ENCODE results near the gene ELMO3.
A peak's percentile ranks its signal among the peaks of the same experiment; 100 is the strongest.

The ELMO3 gene

DNA sequence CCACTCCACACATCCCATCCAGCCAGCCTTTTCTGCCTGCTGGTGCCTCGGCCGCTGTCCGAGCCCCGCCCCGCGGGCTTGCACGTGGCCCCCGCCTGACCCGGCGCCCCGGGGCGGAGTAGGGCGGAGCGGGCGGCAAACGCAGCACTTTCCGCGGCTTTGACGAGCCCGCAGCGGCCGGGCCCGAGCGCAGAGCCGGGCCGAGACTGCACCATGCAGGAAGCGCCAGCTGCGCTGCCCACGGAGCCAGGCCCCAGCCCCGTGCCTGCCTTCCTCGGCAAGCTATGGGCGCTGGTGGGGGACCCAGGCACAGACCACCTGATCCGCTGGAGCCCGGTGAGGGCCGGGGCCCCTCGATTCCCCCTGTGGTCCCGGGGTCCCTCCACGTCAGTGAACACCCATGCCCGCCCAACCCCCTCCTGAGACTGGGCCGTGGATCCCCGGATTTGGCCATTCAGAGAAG lies 34.3 kb upstream of the ELMO3 start, which contains the start of gene HSF4:
Gene HSF4 (plus strand): TSS at position 147 of the 463 bp plus-strand sequence. CDS start 67 bp downstream, at position 214.
- DNase-seq = no peak

DNA sequence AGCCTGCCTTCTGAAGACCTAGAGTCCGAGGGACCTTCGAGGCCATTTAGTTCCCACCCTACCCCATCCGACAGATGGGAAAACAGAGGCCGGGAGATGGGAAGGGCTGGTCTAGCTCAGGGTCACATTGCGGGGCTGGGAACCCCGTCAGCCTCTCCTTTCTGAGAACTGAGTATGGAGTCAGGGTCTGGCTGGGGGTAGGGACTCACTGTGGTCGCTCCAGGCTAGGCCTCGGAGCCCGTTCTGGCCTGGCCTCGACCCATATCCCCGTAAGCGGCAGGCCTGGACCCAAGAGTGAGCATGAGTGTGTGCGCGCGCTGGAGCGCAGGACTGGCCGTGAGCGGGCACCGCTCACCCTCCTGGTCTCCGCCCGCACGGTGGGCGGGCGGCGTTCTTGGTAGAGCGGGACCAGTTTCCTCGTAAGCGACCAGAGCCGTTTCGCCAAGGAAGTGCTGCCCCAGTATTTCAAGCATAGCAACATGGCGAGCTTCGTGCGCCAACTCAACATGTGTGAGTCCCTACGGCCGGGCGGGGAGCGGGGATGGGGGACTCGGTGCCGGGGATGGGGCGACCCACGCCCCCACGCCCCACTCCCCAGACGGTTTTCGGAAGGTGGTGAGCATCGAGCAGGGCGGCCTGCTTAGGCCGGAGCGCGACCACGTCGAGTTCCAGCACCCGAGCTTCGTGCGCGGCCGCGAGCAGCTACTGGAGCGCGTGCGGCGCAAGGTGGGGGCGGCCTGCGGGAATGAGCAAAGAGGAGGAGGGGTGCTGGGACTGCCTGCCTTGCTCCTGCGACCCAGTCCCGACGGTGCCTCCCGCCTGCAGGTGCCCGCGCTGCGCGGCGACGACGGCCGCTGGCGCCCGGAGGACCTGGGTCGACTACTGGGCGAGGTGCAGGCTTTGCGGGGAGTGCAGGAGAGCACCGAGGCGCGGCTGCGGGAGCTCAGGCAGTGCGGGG lies 33.5 kb upstream of the ELMO3 start:
- no peak for DNase-seq

DNA sequence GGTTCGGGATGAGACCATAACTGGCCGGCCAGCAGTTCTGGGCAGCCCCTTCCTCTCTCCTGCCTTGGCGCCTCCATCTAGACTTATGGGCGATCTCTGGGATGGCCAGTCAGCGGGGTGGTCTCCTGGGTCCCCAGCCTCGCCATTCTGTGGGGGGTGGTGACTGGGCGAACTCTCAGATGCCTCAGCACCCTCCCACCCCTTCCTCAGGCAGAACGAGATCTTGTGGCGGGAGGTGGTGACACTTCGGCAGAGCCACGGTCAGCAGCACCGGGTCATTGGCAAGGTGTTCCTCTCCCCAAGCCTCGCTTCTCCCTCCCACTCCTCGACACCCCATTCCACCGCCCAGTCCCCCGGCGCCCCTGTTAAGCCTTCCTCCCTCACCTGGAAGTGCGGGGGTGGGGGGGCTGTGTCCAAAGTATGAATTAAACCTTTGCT lies 32.8 kb upstream of the ELMO3 start:
- no peak for DNase-seq

DNA sequence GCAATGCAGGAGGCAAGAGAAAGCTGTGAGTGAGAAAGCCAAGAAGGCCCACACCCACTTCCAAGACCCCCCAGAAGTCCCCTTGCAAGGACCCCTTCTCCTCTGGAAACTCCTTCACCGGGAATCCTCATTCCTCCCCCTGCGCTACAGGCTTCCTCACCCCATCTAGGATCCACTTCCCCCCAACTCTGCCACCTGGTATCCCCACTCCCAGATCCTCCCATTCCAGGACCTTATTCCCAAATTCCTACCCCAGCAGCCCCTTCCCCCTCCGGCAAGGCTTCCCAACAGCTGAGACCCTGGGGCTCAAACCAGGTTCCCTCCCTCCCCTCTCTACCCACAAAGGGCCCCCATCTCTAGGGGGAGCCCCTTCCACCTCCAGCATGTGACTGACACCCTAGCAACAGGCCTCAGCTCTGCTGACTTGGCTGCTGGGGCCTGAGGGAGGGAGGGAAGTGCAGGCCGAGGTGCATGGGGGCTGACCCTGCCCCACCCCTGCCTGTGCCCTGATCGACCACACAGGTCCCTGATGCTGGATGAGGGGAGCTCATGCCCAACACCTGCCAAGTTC lies 32.2 kb upstream of the ELMO3 start:
- DNase-seq = no peak

DNA sequence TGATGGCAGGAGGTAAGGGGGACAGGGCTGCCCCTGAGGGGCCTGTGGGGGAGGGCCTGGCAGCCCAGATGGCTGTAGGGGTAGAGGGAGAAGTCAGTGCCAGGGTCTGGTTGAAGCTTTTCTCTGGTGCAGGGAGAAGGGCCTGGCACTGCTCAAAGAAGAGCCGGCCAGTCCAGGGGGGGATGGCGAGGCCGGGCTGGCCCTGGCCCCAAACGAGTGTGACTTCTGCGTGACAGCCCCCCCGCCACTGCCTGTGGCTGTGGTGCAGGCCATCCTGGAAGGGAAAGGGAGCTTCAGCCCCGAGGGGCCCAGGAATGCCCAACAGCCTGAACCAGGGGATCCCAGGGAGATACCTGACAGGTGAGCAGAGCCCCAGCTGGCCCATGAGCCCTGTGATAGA lies 31.3 kb upstream of the ELMO3 start:
- no peak for DNase-seq

DNA sequence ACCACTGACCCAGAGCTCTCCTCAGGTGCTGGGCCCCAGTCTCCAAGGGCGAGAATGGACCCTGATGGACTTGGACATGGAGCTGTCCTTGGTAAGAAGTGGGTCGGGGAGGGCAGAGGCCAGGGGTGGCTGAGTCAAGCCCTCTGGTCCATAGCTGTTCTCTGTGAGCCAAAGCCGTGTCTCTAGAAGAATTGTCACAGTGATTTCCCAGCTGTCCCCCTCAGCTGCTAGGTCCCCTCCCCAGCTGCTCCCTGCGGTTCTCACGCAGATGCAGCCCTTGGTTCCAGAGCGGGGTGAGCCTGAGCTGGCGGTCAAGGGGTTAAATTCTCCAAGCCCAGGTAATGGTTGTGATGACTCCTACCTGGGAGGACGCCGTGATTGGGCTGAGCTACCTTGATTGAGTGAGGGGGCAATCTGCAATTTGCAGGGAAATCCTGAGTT lies 29.9 kb upstream of the ELMO3 start:
- DNase-seq = no peak

DNA sequence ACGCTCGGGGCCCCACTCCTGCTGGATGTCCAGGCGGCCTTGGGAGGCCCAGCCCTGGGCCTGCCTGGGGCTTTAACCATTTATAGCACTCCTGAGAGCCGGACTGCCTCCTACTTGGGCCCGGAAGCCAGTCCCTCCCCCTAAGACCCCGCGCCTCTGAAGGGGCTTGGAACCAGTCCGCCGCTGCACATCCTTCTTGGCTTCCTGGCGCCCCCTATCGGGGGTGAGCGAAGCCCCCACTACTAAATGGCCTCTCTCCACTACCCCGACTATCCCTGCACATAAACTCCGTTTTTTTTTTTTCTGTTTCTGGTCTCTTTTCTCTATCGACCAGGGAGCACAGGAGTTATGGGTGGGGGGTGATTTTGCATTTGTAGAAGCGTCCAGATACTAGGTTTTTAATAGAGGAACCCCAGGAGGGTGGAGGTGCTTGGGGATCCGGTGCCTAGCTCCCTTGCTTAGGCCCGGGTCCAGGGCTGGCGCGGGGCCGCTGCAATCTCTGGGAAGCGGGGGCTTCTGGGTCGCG lies 29.2 kb upstream of the ELMO3 start:
- no peak for DNase-seq

DNA sequence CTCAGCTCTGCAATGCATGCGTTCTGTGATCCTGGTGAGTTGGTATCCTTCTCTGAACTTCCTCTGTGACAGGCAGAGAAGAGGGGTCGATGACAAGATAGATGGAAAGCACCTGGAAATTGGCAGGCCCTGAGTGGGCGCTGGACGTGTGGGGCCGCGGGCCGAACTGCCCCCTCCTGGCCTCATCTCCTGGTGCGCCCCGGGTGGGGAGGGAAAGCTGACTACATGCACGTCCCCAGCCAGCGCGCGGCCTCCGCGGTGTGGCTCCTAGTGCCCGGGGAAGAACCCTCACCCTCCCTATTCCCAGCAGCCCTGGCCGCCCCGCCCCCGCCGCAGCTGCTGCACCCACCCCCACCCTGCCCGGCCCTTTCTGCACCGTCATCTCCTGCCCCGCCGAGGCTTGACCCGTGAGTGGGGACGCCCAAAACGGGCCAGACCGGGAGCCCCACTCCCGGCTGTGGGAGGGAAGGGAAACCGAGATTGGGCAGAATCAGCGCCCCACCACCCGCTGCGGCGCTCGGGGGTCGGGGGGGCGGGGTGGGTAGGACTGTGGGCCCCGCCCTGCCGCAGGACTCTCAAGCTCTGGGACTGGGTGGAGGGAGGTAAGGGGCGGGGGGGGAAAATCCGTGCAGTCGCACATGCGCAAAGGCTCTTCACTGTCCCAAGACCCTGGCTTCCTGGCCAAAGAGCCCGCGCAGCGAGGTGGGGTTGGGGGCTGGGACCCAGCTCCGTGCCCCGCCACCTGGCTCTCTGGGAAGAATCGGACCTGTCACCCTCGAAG lies 28.6 kb upstream of the ELMO3 start, which contains the start of gene NOL3:
Gene NOL3 (plus strand): TSS at position 371 of the 781 bp plus-strand sequence.
- DNase-seq = no peak

DNA sequence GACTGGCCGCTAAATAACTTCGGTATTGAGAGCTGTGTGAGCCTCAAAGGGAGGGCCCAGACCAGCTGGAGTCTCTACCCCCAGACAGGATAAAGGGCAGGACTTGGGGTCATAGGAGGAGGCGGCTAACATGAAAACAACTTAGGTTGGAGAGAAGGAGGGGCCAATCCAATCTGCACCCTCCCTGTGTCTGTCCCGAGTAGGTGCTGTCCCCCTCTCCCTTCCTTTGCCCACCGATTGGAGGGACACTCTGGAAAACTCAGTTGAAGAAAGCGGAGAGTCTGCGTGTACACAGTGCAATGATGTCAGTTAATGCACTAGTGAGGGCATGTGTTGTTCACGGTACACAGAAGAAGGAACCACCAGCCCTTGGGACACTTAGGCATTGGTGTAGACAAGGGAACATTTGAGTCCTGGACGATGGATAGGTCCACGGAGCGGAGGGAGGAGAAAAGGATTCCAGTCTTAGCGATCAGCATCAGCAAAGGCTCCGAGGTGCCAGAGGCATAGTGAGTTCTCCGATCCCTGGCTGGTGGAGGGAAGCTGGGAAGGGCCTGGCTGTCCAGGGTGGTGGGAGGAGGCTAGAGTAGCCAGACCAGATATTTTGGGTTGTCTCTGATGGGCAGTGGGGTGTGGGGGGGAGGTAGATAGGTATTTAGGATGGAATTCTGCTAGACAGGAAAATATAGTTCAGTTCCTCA lies 27.8 kb upstream of the ELMO3 start:
- DNase-seq = no peak

DNA sequence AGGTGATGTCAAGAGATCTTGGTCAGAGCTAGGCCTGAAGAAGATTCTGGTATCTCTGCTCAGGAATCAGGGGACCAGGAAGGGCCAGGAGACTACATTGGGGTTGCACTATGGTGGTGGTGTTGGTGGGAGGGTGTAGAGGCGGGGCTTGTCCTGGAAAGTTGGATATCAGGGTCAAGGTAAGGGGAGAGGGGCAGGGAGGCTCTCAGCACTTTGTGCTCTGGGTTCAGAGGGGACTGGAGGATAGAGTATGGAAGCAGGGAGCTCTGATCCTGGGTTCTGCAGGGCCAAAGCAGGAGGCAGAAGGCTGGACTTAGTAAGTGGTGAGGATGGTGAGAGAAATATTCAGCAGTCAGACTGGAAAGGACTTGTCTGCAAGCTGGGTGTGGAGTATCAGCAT lies 25.6 kb upstream of the ELMO3 start:
- no peak for DNase-seq

DNA sequence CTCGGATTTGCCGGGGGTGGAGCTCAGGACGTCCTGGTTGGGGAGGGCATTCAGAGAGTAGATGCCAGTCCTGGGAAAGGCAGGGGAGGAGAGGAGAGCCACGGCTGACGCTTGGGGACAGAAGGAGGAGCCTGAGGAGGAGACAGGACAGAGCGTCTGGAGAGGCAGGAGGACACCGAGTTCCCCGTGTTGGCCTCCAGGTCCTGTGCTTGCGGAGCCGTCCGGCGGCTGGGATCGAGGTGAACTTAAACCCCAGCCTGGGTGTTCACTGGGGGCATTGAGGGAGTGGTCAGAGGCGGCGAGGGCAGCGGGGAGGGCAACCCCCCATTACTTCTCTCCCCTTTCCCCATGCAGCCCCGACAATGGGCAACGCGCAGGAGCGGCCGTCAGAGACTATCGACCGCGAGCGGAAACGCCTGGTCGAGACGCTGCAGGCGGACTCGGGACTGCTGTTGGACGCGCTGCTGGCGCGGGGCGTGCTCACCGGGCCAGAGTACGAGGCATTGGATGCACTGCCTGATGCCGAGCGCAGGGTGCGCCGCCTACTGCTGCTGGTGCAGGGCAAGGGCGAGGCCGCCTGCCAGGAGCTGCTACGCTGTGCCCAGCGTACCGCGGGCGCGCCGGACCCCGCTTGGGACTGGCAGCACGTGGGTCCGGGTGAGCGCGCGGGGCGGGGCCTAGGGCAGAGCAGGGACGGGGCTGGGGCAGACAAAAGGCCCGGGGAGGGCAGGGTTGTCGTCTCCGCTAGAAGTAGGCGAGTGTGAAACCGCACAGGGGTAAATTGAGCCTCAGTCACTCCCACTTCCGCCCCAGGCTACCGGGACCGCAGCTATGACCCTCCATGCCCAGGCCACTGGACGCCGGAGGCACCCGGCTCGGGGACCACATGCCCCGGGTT lies 24.9 kb upstream of the ELMO3 start:
- DNase-seq = peak; percentile 63

DNA sequence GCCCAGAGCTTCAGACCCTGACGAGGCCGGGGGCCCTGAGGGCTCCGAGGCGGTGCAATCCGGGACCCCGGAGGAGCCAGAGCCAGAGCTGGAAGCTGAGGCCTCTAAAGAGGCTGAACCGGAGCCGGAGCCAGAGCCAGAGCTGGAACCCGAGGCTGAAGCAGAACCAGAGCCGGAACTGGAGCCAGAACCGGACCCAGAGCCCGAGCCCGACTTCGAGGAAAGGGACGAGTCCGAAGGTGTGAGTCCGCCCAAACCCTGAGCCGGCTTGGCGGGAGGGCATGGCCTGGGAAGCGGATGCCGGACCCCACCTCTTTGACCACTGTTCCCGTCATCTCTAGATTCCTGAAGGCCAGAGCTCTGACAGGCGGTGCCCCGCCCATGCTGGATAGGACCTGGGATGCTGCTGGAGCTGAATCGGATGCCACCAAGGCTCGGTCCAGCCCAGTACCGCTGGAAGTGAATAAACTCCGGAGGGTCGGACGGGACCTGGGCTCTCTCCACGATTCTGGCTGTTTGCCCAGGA lies 24.2 kb upstream of the ELMO3 start:
- no peak for DNase-seq

DNA sequence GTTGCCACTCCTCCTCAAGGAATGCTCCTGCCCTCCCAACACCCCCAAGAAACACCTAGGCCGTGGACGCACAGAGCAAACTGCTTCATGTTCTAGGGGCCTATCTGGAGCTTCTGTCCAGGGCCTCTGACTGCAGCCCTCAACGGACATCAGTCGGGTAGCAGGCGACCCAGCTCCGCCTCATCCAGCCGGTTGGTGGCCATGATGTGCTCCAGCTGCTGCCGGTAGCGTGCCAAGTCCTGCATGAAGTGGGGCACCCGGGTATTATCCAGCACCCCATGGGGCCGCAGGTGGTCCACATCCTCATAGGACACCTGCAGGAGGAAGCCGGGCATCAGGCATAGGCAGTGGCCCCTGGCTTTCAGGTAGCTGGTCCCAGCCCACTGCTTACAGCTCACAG lies 22.3 kb upstream of the ELMO3 start:
- DNase-seq = no peak

DNA sequence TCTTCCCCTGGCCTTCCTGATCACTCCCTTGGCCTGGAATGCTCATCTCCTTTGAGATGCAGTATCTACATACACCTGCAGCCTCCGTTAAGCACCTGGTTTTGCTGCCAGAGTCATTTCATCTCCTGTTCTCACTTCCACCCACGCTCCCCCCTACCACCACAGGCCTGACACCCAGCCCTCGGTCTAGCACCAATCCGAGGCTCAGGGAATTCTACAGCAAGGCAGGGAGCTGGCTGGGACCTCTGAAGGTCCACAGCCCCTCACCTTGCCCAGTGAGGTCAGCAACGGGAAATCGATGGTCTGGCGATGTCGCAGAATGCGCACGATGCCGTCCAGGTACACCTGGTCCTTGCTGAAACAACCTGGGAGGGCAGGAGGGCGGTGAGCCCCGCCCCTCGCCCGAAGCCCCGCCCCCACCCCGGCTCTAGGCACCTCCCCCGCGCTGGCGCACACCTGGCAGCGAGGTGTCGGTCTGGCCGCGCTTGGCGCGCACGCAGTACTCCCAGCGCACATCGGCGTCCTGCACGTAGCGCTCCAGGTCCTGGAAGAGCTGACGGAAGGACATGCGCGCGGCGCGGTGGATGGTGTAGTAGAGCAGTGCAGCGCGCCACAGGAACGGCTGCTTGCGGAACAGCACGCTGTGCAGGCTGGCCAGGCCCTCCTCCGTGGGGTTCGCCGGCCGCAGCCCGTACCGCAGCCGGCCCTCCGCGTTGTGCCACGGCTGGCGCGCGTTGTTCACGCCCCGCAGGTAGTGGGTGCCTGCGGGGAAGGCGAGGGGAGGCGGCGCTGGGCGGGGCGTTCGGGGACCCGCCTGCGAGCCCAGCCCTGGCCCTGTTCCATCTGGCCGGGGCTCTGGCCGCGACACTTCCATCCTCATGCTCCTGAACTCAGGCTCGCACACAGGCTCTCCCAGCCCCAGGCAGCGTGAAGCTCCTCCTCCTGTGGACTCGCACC lies 20.9 kb upstream of the ELMO3 start:
- peak; percentile 57 for DNase-seq

DNA sequence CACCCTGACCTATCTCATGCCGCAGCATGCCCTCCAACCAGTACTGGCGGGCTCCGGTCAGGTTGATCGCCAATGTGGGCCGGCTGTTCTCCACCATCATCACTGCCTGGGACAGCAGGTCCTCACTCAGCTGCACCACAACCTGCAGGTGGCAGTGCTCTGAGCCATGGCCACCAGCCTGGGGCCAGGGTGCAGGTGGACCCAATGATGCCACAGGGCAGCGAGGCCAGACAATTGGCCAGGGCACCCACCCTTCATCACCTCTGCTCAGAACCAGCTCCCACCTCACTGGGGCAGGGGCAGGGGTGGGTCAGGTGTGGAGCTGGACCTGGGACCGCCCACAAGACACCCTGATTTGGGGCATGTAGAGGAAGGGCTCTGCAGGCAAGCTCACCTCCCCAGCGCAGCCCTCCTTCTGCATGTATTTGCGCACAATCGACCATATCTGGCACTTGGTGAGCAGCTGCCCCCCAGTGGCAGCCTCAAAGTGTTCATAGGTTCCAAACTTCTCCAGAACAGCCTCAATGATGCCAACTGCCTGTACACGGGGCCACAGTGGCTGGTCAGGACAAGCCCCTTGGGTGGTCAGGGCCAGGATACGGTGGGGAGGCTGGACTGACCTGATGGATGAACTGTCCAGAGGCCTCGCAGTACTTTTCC lies 19.4 kb upstream of the ELMO3 start:
- DNase-seq = no peak

DNA sequence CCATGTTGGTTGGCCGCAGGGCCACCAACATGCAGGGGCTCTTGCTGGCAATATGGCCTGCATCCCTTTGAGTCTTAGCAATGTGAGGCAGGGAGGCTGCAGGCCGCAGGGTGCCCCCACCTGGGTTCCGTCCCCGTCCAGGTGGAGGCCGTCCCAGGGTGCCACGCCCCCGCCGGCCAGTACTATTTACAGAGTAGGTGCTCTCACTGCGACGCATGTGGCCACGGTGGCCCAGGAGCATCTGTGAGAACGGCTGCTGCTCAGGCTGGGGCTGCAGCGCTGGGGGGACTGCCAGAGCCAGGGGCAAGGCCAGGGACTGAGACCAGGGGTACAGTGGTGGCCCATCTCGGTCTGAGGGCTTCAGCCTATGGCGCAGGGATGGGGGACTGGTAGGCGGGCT lies 18.8 kb upstream of the ELMO3 start:
- DNase-seq = no peak

DNA sequence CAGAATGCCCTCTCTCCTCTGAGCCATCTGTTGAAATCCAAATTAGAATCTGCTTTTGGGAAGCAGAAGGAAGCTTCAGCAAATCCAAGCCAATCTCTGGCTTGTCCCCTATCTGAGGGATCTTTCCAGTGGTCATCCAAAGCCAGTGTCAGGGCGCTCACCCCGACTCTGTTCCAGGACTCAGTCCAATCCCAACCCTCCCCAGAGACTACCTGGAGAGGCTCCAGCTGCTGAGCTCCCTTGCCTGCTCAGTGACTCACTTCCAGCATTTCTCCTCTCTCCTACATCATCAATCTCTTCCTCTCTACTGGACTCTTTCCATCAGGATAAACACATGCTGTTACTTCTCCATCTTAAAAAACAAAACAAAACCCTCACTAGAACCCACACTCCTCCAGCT lies 17.6 kb upstream of the ELMO3 start:
- no peak for DNase-seq

DNA sequence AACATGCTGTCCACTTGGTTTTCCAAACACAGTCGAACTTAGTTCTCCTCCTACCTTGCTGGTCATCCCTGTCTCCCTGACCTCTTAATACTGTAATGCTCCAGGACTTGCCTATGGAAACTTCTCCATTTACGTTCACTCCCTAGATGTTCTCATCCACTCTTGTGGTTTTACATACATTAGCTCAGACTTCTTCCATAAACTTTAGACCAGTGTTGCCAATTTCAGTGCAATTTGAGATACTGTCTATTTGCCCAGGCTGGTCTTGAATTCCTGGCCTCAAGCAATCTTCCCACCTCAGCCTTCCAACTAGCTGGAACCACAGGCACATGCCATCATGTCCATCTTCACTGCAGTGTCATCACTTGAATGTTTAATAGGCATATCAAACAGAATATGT lies 16.6 kb upstream of the ELMO3 start:
- DNase-seq = no peak

DNA sequence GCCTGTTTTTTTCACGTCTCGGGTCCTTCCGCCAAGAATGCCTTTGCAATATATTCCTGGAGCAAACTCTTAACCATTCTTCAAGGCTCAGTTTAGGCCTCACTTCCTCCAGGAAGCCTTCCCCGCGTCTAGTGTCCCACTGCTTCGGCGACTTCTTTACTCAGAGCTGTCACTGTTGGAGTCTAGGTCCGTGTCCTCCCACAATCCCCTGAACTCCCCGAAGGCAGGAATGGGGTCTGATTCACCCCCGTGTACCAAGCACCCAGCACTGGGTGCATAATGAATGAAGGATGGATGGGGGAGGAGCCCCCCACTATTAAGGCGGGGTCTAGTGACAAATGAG lies 15.7 kb upstream of the ELMO3 start:
- DNase-seq = no peak

All from activated effector memory CD4-positive, alpha-beta T cell treated with Interleukin-2 at 50 U/mL for 16 hours (primary cell).